CD1c-positive myeloid dendritic cell (primary cell): ENCODE results near the gene TRIM29.
A peak's percentile ranks its signal among the peaks of the same experiment; 100 is the strongest.
"Not testable (repeated sequence)": the region's sequence is repeated elsewhere in the genome, so short reads cannot be mapped to it uniquely, and the experiment has no call there.

Experiments used
- DNase-seq: peaks from one replicate; pipeline ENCODE4 v3.0.0-alpha.2; 2016; ENCODE audit errors: extremely low spot score

The TRIM29 gene

DNA sequence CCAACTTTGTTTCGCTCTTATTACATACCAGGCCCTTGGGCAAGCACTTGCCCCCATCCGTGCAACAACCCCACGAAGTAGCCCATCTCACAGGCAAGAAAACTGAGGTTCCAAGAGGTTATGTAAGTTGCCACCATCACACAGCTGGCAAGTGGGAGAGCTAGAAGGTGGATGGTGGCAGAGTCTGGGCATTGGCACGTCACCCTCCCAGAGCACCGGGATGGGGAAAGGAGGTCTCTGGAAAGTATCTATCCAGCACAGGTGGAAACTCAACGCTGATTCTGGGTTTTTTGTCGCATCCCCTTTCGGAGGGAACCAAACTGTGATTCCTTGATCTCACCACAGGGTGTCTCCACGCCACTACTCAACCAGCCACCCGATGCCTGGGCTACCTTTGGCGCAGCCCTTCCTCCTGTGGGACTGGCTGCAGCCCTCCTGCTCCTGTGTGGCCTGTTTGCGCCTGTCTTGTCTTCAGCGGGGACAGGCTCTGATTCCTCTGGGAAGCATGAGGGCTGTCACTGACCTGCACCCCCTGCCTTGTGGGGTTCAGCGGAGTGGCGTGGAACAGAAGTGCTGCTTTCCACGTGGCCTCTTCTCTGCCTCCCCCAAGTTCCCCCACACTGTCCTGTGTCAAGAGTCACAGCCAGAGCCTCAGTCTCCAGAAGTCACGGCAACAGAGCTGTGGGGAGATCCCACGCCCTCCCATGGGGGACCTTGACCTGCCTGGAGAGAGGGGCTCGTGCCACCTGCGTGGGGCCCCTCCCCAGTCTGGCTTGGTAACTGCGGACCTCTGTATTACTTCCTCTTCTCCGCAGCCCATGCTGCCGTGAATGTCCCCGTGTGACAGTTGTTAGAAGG is 34.4 kb upstream of the TRIM29 start:
- DNase-seq: peak; percentile 78

DNA sequence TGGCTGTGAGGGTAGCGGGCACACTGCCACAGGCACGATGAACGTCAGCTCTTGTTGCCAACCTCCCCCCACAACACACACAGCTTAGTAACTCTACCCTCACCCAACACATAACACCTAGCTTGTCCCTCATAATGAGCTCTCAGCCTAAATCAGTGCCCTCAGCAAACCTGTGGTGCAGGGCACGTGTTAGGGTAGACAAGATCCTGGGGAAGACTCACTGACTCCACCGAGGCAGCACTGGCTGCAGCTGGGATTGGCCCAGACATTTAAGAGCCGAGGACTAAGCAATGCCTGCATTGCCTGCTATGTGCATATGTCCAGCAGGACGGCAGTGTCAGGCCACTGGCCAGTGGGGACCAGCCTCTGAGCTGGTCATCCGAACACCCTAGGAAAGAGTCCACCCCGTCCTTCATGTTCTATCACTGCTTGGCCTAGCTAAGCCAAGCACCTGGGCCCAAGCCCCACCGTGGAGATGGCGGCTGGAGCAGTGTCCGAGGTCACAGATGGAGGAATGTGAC is 32.9 kb upstream of the TRIM29 start:
- no peak for DNase-seq

DNA sequence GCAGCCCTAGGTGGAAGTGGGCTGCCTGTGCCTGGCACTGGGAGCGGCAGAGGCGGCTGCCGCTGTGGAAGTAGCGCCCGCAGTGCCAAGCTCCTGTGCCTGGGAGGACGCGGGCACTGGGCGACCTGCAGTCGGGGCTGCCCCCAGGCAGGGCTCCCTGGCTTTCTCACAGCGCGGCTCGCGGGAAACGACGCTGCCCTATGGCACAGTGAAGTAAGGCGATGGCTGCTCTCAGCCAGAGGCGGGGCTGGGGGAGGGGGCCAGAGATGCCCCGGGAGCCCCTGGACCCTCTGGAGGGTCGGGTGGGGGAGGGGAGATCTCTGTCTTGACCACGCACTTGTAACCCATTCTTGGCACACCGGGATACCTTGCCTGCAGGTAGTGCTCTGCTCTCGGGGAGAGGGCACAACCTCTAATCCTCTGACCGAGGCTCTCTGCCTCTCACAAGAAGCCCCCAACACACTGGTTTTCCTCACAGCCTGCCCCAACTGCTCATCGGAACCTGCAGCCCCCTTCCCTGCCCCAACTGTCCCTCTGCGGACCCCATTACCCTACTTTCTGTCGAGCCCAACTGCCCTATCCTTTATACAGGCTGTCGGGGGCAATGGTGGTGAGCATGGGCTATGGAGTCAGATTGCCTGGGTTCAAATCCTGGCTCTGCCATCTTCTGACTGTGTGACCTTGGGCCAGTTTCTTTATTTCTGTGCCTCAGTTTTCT is 32.2 kb upstream of the TRIM29 start:
- no peak for DNase-seq

DNA sequence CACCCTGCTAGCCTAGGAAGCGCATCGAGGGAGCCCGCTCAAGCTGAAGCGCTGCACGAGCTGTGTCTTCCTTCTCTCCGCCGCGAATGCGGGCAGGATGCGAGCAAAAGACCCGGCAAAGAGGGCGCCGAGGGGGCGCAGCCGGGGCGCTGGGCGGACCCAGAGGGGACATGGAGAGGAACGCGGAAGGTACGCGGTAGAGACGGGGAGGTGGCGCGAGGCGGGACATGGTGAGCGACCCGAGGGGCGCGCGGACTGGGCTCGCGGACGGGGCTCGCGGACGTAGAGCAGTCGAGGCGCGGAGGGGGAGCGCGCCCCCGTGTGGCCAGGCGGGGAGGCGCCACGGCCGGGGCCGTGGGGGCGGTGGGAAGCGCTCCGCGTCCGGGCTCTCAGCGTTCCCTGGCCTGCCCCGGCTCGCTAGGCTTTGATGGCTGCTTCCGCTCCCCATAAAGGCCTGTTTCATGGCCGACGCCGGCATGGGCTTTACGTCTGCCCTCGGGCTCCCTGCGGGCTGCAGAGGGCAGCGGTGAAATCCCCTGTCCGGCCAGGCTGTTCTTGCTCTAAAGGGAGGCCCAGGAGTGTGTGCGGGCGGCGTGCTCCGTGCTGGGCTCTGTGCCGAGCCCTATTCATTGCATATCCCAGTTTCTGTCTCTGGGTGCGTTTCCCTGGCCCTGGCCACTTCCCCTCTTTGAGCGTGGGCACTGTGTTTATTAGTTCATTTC is 31.2 kb upstream of the TRIM29 start:
- peak; percentile 85 for DNase-seq

DNA sequence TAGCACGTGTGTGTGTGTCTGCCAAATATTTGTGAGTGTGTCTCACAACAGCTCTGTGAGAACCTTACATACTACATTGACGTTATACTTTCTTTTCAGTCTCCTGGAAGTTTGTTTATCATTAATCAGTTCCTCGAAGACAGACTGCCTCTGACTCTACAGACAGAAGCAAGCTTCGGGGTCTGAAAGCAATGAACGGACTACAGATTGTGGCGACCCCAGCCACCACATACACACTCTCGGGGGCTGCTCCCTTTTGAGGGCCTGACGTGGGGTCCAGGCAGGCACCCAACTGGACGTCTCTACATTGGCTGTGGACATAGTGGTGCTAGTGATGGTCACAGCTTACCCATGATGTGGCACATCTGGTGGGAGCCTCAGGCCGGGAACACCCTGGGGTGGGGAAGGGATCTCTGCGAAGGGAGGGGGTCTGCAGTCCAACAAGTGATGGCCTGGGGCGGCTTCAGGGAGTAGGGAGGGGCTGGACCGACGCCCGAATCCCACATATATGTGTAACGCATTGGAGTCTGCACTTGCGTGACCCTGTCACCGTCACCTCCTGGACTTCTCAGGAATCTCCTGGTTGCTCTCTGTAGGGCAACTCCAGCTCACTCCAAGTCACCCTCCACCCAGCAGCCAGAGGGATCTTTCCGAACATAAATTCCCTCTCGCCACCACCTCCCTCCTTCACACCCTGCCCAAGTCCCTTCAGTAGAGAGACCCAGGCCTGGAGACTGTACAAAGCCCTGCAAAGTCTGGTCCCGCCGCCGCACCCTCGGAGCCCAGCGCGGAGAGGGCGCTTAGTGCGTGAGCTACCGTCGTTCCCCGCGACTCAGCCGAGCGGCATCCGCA is 30.4 kb upstream of the TRIM29 start:
- no peak for DNase-seq

DNA sequence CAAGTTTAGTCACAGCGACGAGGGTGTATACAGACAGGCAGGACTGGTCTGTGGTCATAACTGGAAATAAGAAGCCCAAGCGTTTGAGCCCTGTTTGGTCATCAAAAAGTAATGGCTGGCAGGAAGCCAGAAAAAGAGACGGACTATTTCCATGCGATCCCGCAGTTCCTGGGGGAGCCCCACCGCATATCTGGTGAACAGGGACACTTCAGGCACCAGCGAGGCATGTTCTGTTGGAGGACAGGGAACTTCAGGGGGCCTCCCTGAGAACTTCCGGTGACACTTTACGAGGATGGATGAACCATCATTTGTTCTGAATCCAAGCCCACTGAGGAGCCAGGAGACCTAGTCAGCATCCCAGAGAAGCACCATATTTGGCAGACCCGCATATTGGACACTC is 29.7 kb upstream of the TRIM29 start:
- no peak for DNase-seq

DNA sequence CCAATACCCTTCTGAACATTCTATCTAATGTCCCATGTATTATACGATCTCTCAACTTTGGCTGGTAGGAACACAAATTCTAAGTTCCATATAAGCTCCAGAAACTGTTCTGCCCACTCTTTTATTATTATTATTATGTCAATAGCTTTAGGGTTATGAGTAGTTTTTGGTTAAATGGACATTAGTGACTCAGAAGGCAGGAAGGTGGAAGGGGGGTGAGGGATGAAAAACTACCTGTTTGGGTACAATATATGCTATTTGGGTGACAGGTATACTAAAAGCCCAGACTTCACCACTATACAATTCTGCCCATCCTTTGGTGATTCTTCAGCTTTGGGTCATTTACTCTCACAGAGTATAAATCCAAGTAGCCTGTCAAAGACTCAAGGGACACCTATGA is 22.5 kb upstream of the TRIM29 start:
- no peak for DNase-seq

DNA sequence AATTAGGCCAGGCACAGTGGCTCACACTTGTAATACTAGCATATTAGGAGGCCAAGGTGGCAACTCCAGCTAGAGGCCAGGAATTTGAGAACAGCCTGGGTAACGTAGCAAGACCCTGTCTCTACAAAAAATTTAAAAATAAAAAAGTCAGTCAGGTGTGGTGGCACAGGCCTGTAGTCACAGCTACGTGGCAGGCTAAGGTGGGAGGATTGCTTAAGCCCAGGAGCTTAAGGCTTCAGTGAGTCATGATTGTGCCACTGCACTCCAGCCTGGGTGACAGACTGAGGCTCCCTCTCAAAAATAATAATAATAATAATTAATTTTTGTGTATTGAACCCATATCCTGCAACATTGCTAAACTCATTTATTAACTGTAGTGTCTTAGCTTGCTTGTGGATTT is 15.3 kb upstream of the TRIM29 start:
- no peak for DNase-seq

DNA sequence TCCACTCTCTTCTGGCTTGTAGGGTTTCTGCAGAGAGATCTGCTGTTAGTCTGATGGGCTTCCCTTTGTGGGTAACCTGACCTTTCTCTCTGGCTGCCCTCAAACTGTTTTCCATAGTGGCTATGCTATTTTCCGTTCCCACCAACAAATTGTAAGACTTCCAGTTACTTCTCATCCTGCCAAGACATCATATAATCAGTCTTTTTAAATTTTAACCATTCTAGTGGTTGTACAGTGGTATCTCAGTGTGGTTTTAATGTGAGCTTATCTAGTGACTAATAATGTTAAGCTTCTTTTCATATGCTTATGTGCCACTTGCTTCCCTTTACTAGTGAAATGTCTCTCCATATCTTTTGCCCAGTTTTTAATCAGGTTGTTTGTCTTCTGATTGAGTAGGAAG is 13.6 kb upstream of the TRIM29 start:
- no peak for DNase-seq

DNA sequence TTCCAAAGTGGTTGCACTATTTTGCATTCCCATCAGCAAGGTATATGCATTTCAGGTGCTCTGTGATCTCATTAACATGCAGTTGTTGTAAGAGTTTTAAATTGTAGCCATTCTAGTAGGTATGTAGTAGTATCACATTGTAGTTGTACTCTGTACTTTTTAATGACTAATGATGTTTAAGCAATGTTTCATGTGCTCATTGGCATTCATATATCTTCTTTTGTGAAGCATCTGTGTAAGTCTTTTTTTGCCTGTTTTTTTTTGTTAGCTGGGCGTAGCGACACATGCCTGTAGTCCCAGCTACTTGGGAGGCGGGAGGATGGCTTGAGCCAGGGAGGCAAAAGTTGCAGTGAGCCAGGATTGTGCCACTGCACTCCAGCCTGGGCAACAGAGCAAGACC is 11.3 kb upstream of the TRIM29 start:
- no peak for DNase-seq

DNA sequence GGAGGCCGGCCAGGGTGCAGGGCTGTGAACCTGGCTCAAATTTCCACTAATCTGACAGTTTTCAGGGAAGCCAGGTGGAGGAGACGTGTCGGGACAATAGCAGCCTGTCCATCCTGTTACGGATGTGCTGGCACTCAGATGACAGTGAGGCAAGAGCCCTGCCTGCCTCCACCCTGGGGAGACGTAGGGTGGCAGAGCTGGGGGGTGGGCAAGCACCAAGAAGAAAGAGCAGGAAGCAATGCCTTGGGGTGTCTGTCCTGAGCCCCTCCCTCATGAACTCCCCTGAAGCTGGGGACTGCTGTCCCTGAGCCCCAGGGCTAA is 10.0 kb upstream of the TRIM29 start:
- DNase-seq: no peak

DNA sequence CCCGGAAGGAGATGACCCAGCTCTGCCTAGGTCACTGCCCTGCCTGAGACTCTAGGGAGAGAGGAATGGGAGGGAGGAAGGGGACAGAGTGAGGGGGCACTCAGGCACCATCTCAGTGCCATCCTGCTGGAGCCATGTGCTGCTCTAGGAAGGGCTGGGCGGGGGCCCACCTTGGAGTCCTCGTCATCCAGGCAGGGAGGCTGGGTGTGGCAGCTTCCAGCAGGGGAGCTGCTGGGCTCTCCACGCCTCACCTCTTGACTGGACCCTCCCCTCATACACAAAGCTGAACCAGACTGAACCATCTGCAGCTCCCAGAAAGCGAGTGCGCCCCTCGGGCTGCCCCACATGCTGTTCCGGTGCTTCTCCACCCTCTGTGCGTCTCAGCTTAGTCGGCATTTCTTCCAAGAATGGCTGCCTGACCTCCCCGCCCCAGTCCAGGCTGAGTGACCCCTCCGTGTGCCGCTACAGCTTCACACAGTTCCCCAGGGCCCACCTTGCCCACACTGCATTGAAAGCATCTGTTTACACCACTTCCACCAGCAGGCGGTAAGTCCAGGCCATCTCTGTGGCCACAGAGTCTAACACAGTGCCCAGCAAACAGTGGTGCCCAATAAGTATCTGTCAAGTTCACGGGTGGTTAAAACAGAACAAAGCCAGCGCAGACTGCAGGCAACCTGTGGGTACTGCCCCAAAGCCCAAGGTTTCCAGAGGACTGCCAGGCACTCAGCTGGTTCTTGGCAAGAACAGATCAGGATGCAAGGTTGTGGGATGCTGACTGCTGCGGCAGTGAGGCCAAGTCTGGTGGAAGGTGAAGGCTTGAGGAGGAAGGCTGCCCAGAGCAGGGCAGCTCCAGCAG is 9.4 kb upstream of the TRIM29 start:
- no peak for DNase-seq

DNA sequence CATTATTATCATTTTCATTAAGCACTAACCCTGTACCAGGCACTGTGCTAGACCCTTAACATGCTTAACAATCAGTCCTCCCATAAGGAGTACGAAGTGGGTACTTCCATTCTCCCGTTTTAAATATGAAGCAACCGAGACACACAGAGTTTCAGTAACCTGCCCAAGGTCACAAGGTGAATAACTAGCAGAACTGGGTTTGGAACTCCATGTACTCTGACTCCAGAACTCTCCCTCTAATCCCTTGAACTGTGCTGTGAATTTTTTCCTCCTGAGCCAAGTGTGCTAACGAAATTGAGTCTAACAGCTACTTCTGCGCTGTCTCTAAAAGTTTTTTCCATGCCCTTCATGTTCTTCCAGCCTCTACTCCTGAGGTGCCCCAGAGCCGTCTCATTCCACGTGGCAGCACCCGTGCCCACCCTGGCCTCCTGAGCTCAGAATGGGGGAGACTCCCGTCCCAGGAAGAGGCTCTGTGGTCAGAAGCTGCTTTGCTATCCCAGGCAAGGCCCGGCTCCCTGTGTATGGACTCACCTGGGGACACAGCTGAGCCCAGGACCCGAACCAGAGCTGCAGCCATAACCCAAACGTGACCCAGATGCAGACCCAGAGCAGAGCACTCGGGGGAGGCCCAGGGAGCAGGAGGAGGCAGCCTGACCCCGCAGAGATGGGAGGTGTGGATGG is 8.6 kb upstream of the TRIM29 start:
- DNase-seq: no peak

DNA sequence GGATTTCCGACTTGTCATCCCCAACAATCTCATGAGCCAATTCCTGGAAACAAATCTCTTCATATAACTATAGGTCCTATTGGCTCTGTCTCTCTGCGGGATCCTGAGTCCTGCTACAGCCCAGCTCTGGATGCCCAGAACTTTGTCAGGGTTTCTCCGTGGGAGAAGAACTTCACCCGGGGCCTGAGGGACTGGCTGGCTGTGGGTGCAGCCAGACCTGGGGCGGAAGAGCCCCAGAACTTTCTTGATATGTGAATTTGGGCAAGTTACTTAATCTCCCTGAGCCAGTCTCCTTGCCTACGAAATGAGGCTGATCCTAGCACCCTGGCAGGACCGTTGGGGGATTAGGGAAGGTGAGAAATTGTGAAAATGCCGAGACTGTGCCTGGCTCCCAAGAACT is 6.6 kb upstream of the TRIM29 start:
- DNase-seq: no peak

DNA sequence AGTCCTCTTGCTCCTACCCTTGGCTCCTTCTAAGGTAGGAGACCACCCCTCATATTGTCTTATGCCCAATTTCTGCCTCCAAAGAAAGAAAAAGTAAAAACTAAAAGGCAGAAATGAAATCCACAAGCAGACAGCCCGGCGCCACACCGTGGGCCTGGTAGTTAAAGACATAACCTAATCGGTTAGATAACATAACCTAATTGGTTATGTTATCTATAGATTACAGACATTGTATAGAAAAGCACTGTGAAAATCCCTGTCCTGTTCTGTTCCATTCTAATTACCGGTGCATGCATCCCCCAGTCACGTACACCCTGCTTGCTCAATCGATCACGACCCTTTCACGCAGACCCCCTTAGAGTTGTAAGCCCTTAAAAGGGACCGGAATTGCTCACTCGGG is 5.6 kb upstream of the TRIM29 start:
- DNase-seq: not testable (repeated sequence)

DNA sequence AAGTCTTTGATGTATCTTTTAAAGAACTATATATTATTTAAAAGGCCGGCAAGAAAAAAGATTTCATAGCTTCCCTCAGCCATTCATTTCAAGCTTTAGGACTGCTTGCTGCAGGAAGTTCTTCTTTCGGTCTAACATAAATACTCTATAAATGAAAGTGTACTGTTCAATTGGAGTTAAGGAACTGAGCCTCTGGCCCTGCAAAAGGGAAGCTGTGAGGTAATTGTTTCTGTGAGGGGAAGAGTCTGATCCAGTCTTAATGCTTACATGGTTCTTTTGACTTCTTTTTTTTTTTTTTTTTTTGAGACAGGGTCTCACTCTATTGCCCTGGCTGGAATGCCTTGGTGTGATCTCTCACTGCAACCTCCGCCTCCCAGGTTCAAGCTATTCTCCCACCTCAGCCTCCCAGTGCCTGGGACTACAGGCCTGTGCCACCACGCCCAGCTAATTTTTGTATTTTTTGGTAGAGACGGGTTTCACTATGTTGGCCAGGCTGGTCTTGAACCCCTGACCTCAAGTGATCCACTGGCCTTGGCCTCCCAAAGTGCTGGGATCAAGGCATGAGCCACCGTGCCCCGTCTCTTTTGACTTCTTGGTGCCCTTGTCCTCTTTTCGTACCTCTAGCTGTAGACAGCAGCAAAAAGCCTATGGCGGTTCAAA is 4.7 kb upstream of the TRIM29 start:
- peak; percentile 64 for DNase-seq

DNA sequence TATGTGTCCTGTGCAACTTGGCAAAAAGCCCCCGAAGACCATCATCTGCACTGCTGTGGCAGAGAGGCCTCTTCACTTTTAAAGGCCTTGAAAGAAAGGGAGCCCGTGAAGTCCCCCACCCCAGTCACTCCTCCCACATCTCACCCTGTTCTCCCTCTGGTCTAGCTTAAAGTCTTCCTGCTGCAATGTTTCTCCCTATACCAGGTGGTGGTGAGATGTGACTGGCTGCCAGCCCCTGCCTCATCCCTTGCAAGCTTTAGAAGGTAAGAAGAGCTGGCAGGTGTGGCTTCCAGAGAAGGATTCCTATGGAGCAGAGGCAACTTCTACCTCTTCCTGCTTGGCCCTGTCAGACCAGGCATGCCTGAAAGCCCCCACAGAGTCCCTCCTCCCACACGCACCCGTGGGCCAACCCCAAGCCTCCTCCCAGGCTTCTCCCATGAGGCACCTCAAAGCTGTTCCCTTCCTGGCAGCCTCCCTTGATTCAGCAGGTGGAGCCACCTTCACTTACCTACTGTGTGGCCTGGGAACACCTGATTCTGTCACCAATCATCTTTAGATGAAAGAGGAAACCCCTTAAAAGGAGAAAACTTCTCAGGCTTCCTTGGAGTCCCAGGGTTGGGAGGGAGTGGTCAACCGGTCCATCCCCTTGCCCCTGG is 4.0 kb upstream of the TRIM29 start:
- DNase-seq: no peak

DNA sequence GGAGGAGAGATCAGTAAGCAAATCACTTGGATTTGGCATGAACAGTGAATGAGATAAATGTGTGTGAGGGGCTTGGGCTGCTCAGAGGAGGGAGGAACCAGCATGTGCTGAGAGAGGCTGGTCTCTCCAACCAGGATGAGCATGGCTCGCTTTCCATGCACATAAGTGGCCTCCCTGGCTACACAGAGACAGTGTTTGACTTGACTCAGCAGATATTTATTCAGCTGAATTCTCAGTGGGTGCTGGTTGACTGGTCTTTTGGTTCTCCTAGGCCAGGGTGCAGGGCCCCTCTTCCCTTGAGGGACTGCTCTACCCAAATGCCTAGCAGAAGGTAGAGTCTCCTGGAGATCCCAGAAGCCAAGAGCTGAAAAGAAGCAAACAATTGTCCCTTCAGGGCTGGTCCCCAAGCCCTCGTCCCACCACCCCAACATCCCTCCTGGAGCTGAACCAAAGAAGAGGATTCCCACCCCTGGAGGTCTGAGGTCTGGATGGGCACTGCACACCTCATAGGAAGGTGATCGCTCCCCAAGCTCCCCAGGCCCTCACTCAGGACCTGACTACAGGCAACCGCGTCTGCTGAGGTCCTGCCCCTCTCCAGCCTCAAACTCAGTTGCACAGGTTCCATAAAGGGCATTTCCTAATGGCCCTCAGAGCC is 3.3 kb upstream of the TRIM29 start:
- DNase-seq: no peak
